Kidney epithelial cell (primary cell): ENCODE data around the gene GAREM1. TPM values are rescaled to one million over a fixed set of nuclear protein-coding genes. Genes with fewer than 3 reads are reported as not detected.

Experiments used
- DNase-seq: peaks from one replicate; pipeline ENCODE4 v3.0.0-alpha.2; 2010; ENCODE audit warnings: low read depth
- H3K27me3 ChIP-seq: 2 replicates; pipeline ENCODE4 v1.6.0; 2011; ENCODE audit warnings: low read length; ENCODE audit not compliant: control insufficient read depth, insufficient read depth
- H3K36me3 ChIP-seq: 2 replicates; pipeline ENCODE4 v1.5.1; 2011; ENCODE audit warnings: low read length; ENCODE audit not compliant: control insufficient read depth, insufficient read depth
- H3K4me3 ChIP-seq: 2 replicates; pipeline ENCODE4 v1.5.1; 2011; ENCODE audit warnings: low read depth, mild to moderate bottlenecking, control low read depth, low read length
- total RNA-seq: library from RNA; depleted of rRNA; stranded (reverse); fragments of >200 nt; gene quantifications from 2 replicates; pipeline ENCODE4 v1.2.3, GENCODE V29; 2015
- TF ChIP-seq, protein P1 (sequence below): IDR thresholded peaks from 2 replicates; pipeline ENCODE4 v1.5.1; 2011; ENCODE audit warnings: mild to moderate bottlenecking, moderate library complexity, low read length, control low read depth, inconsistent platforms; ENCODE audit not compliant: insufficient read depth, poor library complexity, severe bottlenecking

The GAREM1 gene
- total RNA-seq, 1 donor from 2014 or later, result 2.9 TPM

GRCh38 chr18:32391126-32391525 is 79.6 kb downstream of the GAREM1 start:
- H3K27me3 ChIP-seq, result no peaks in the 10 kb centered on the region
- DNase-seq, result no peak
- no peak overlapping the region for H3K4me3 ChIP-seq
- H3K36me3 ChIP-seq, result no peaks in the 10 kb centered on the region
- TF ChIP-seq, protein P1, sequence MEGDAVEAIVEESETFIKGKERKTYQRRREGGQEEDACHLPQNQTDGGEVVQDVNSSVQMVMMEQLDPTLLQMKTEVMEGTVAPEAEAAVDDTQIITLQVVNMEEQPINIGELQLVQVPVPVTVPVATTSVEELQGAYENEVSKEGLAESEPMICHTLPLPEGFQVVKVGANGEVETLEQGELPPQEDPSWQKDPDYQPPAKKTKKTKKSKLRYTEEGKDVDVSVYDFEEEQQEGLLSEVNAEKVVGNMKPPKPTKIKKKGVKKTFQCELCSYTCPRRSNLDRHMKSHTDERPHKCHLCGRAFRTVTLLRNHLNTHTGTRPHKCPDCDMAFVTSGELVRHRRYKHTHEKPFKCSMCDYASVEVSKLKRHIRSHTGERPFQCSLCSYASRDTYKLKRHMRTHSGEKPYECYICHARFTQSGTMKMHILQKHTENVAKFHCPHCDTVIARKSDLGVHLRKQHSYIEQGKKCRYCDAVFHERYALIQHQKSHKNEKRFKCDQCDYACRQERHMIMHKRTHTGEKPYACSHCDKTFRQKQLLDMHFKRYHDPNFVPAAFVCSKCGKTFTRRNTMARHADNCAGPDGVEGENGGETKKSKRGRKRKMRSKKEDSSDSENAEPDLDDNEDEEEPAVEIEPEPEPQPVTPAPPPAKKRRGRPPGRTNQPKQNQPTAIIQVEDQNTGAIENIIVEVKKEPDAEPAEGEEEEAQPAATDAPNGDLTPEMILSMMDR, result no peak

DNA sequence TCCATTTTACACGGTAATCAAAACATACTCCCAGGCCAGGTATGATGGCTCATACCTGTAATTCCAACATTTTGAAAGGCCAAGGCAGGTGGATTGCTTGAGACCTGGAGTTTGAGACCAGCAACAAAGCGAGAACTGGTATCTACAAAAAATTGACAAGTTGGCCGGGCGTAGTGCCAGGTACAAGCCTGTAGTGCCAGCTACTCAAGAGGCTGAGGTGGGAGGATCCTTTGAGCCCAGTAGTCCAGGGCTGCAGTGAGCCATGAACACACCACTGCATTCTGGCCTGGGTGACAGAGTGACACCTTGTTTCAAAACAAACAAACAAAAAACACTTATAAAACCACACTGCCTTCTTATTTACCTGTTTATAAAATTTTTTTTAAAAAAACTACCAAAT is 80.8 kb downstream of the GAREM1 start:
- TF ChIP-seq, protein P1, result no peak
- Histone ChIP-seq H3K36me3 (no peaks in the 10 kb centered on the region), H3K27me3 (no peaks in the 10 kb centered on the region), H3K4me3 (no peak overlapping the region)
- DNase-seq, result no peak

DNA sequence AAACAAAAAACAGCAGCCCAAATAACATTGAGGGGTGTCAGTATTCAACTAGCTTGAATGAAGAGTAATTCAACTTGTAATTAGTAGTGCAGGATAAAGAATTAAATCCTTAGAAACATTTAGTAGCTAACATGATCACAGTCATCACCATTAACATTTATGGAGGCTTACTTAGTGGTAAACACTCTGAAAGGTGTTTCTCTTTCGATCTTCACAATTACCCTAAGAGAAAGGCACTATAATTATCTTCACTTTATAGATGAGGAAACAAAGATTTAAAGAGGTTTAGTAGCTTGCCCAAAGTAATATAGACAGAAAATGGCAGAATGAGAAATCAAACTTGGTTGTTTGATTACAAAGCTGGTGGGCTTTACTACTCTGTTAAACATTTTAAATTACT is 81.5 kb downstream of the GAREM1 start:
- DNase-seq, result no peak
- no peaks in the 10 kb centered on the region for H3K36me3 ChIP-seq
- no peak overlapping the region for H3K4me3 ChIP-seq
- TF ChIP-seq, protein P1, result no peak
- H3K27me3 ChIP-seq, result no peaks in the 10 kb centered on the region

- no peak overlapping the region for H3K4me3 ChIP-seq
- no peaks in the 10 kb centered on the region for H3K36me3 ChIP-seq
- DNase-seq, result no peak
- H3K27me3 ChIP-seq, result no peaks in the 10 kb centered on the region
- TF ChIP-seq, protein P1, result no peak
Observed at GRCh38 chr18:32386471-32386870, 84.2 kb downstream of the GAREM1 start.

DNA sequence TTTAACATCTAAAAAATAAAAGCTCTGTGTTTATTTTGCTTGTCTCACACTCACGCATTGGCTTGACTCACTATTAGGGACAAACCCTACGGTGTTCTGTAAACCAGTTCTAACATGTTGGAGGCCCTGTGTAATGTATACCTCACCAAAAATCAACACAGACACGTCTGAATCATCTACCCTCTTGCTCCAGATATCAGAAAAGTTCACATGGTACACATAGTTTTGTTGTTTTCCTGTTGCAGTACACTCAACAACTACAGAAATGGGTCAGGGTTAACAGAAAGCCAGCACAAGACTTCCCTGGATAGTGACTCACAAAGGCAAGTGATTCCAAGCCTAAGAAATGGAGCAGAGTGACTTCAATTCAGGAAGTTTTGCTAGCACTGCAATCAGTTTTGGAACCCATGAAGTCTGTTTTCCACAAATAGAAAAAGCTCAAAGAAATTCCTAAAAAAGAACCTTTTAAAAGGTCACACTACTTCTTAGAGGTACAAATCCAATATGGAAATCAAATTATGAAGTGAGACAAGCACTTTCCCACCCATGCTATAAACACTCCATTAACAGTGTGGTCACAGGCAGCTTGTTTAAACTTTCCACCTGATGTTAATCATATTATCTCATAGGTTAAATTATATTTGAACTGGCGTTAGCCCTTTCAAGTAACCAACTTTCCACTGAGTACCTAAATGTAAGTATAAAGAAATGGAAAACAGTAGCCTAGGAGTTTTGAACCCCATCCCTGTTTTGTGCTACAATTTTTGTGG is 87.4 kb downstream of the GAREM1 start:
- no peak overlapping the region for H3K4me3 ChIP-seq
- no peaks in the 10 kb centered on the region for H3K27me3 ChIP-seq
- peak; percentile 85 for DNase-seq
- TF ChIP-seq, protein P1, result no peak
- H3K36me3 ChIP-seq, result no peaks in the 10 kb centered on the region

DNA sequence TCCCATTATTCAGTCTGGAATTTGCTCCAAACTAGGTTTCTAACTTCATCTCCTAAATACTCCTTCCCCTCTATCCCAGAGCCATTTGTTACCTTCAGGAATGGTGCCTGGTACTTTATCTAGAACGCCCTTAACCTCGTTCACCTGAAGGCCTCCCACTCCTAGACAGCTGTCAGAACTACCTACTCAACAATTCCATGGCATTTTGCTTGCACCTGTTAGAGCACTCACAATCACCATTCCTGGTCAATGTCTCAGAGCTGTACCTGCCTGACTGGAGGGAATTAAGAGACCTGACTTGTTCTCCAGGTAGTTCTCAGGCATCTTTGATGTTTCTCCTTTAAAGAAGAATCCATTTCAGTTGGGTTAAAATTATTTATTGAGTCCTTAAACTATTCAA is 88.9 kb downstream of the GAREM1 start:
- TF ChIP-seq, protein P1, result no peak
- no peaks in the 10 kb centered on the region for H3K27me3 ChIP-seq
- DNase-seq, result no peak
- no peaks in the 10 kb centered on the region for H3K36me3 ChIP-seq
- no peak overlapping the region for H3K4me3 ChIP-seq
